Neuronal stem cell (in vitro differentiated cells): Measurements from ENCODE around the gene STX18.

ENCODE experiments used
- DNase-seq: peaks from one replicate; pipeline ENCODE4 v3.0.0-alpha.2; 2013; ENCODE audit warnings: low spot score
- H2AFZ ChIP-seq: one replicate; pipeline ENCODE4 v1.6.1; 2013; ENCODE audit warnings: mild to moderate bottlenecking, low read length, inconsistent platforms
- H2AK5ac ChIP-seq: 2 replicates; pipeline ENCODE4 v1.6.1; 2013; ENCODE audit warnings: low read depth, mild to moderate bottlenecking, inconsistent platforms, low read length, moderate library complexity, mixed read lengths
- H2BK120ac ChIP-seq: 2 replicates; pipeline ENCODE4 v1.6.1; 2013; ENCODE audit warnings: low read depth, mild to moderate bottlenecking, inconsistent platforms, low read length, moderate library complexity, mixed read lengths
- H2BK12ac ChIP-seq: one replicate; pipeline ENCODE4 v1.6.1; 2013; ENCODE audit warnings: low read length, inconsistent platforms
- H2BK15ac ChIP-seq: 2 replicates; pipeline ENCODE4 v1.6.1; 2013; ENCODE audit warnings: mild to moderate bottlenecking, low read length, inconsistent platforms, mixed read lengths
- H2BK5ac ChIP-seq: one replicate; pipeline ENCODE4 v1.6.1; 2013; ENCODE audit warnings: inconsistent platforms, mild to moderate bottlenecking, low read length, moderate library complexity
- H3K14ac ChIP-seq: one replicate; pipeline ENCODE4 v1.6.1; 2013; ENCODE audit warnings: low read length, inconsistent platforms
- H3K18ac ChIP-seq: 2 replicates; pipeline ENCODE4 v1.6.1; 2013; ENCODE audit warnings: low read length, inconsistent platforms
- H3K23ac ChIP-seq: 2 replicates; pipeline ENCODE4 v1.6.1; 2013; ENCODE audit warnings: low read depth, mild to moderate bottlenecking, mixed read lengths, low read length, inconsistent platforms; ENCODE audit not compliant: poor library complexity
- H3K27ac ChIP-seq: replicated peaks from 3 replicates; pipeline ENCODE4 v1.5.1; 2013; ENCODE audit warnings: low read length, inconsistent platforms
- H3K27me3 ChIP-seq, 3 experiments: 2 replicates each; pipeline ENCODE4 v1.6.1; 2013; ENCODE audit warnings: low read length in 3 of 3, mild to moderate bottlenecking in 2 of 3, inconsistent platforms in 1 of 3, low read depth in 1 of 3, mixed read lengths in 1 of 3, moderate library complexity in 1 of 3; ENCODE audit not compliant: control insufficient read depth in 3 of 3, insufficient read depth in 3 of 3
- H3K36me3 ChIP-seq, 2 donors: replicated peaks in 1 of 2; 2 replicates each; pipeline ENCODE4 v1.6.1; 2013; ENCODE audit warnings: low read length in 2 of 2; ENCODE audit not compliant: control insufficient read depth in 2 of 2, insufficient read depth in 2 of 2
- H3K4ac ChIP-seq: 2 replicates; pipeline ENCODE4 v1.6.1; 2013; ENCODE audit warnings: inconsistent platforms, mild to moderate bottlenecking, low read length, moderate library complexity
- H3K4me1 ChIP-seq, 2 donors: 1 replicate in 1 of 2; 2 replicates in 1 of 2; pipeline ENCODE4 v1.6.1; 2013; ENCODE audit warnings: low read length in 2 of 2, low read depth in 1 of 2; ENCODE audit not compliant: control insufficient read depth in 2 of 2, insufficient read depth in 1 of 2
- H3K4me2 ChIP-seq: one replicate; pipeline ENCODE4 v1.6.1; 2013; ENCODE audit warnings: mild to moderate bottlenecking, low read length, inconsistent platforms; ENCODE audit not compliant: insufficient read depth, poor library complexity, severe bottlenecking
- H3K4me3 ChIP-seq, 2 donors: 2 replicates each; pipeline ENCODE4 v1.5.1; 2013; ENCODE audit warnings: low read length in 2 of 2, mild to moderate bottlenecking in 2 of 2, inconsistent platforms in 1 of 2, moderate library complexity in 1 of 2
- H3K79me1 ChIP-seq: one replicate; pipeline ENCODE4 v1.6.1; 2013; ENCODE audit warnings: low read depth, mild to moderate bottlenecking, inconsistent platforms, low read length, moderate library complexity
- H3K9ac ChIP-seq: one replicate; pipeline ENCODE4 v1.6.1; 2013; ENCODE audit warnings: mild to moderate bottlenecking, low read depth, low read length, inconsistent platforms; ENCODE audit not compliant: poor library complexity
- H3K9me3 ChIP-seq, 2 donors: replicated peaks in 1 of 2; 2 replicates each; pipeline versions ENCODE3 to v1.6.1; 2013; ENCODE audit warnings: low read length in 2 of 2, mild to moderate bottlenecking in 2 of 2, inconsistent platforms in 1 of 2, low read depth in 1 of 2, mixed read lengths in 1 of 2, moderate library complexity in 1 of 2; ENCODE audit not compliant: control insufficient read depth in 2 of 2, insufficient read depth in 1 of 2
- H4K8ac ChIP-seq: one replicate; pipeline ENCODE4 v1.6.1; 2013; ENCODE audit warnings: low read depth, mild to moderate bottlenecking, inconsistent platforms, low read length, moderate library complexity
- H4K91ac ChIP-seq: one replicate; pipeline ENCODE4 v1.6.1; 2013; ENCODE audit warnings: low read length, low read depth, mild to moderate bottlenecking, inconsistent platforms; ENCODE audit not compliant: poor library complexity
- WGBS, 2 donors: extraction: QIAGEN DNeasy Blood & Tissue Kit; methylation state at CpG; one replicate each; pipeline ENCODE4 v1.1.7; 2013; ENCODE audit warnings: missing lambda C conversion rate in 2 of 2, mixed read lengths in 1 of 2; ENCODE audit not compliant: insufficient read length in 2 of 2, insufficient replicate concordance in 1 of 2; ENCODE audit errors: extremely low coverage in 2 of 2; 5-methylcytosine and 5-hydroxymethylcytosine counted together

The STX18 gene

GRCh38 chr4:4485806-4486205, 56.0 kb downstream of the STX18 start:
- no CpG with 5 or more reads among the region's 10 CpGs for WGBS, 2 donors
- Histone ChIP-seq H3K9ac (no peak overlapping the region), H3K4me2 (no peak overlapping the region), H3K23ac (no peak overlapping the region), H2BK5ac (no peak overlapping the region), H3K27ac (no peak overlapping the region), H3K27me3 (no peaks in the 10 kb centered on the region), H2BK15ac (no peak overlapping the region), H2AK5ac (no peak overlapping the region), H2BK120ac (no peak overlapping the region), H3K14ac (no peak overlapping the region), H3K4me3 (no peak overlapping the region), H2AFZ (no peak overlapping the region), H4K91ac (no peak overlapping the region), H3K79me1 (no peaks in the 10 kb centered on the region), H3K4me1 (peaks cover 10 to 13% of the 10 kb centered on the region in 2 donors), H3K18ac (no peak overlapping the region), H3K9me3 (no peaks in the 10 kb centered on the region), H4K8ac (no peak overlapping the region), H2BK12ac (no peak overlapping the region), H3K36me3 (no peaks in the 10 kb centered on the region), H3K4ac (no peak overlapping the region)
- DNase-seq = no peak

GRCh38 chr4:4481399-4481994, 60.4 kb downstream of the STX18 start:
- H3K36me3 ChIP-seq = no peaks in the 10 kb centered on the region
- H3K9me3 ChIP-seq = no peaks in the 10 kb centered on the region
- H3K4me2 ChIP-seq = no peak overlapping the region
- no peak overlapping the region for H3K4me3 ChIP-seq
- no peak overlapping the region for H2AK5ac ChIP-seq
- no peak overlapping the region for H2BK120ac ChIP-seq
- H4K8ac ChIP-seq = no peak overlapping the region
- H2BK12ac ChIP-seq = no peak overlapping the region
- no peak overlapping the region for H3K4ac ChIP-seq
- H3K18ac ChIP-seq = no peak overlapping the region
- no peak for DNase-seq
- H3K79me1 ChIP-seq = no peaks in the 10 kb centered on the region
- H4K91ac ChIP-seq = no peak overlapping the region
- no peak overlapping the region for H3K9ac ChIP-seq
- H2BK5ac ChIP-seq = no peak overlapping the region
- no peaks in the 10 kb centered on the region for H3K27me3 ChIP-seq
- H2BK15ac ChIP-seq = no peak overlapping the region
- no peak overlapping the region for H3K27ac ChIP-seq
- no CpG with 5 or more reads among the region's 3 CpGs for WGBS, 2 donors
- peak overlapping the region; percentile 82 for H2AFZ ChIP-seq
- H3K23ac ChIP-seq = no peak overlapping the region
- peaks cover 14 to 19% of the 10 kb centered on the region in 2 donors for H3K4me1 ChIP-seq
- no peak overlapping the region for H3K14ac ChIP-seq

GRCh38 chr4:4480685-4481398, 61.0 kb downstream of the STX18 start:
- H4K91ac ChIP-seq = no peak overlapping the region
- no peak overlapping the region for H2BK5ac ChIP-seq
- no peak overlapping the region for H3K9ac ChIP-seq
- H3K27me3 ChIP-seq = no peaks in the 10 kb centered on the region
- H2AFZ ChIP-seq = peak overlapping the region; percentile 82
- no peak overlapping the region for H3K4me2 ChIP-seq
- no CpG with 5 or more reads among the region's 6 CpGs for WGBS, 2 donors
- DNase-seq = no peak
- no peak overlapping the region for H3K18ac ChIP-seq
- no peak overlapping the region for H2BK15ac ChIP-seq
- H3K4me1 ChIP-seq = peaks cover 14 to 19% of the 10 kb centered on the region in 2 donors
- peak overlapping the region; percentile 11 for H3K27ac ChIP-seq
- peak overlapping the region in 1 of 2 donors; percentile 28 for H3K4me3 ChIP-seq
- no peak overlapping the region for H2BK12ac ChIP-seq
- no peaks in the 10 kb centered on the region for H3K9me3 ChIP-seq
- H4K8ac ChIP-seq = no peak overlapping the region
- no peak overlapping the region for H3K4ac ChIP-seq
- H3K14ac ChIP-seq = no peak overlapping the region
- no peak overlapping the region for H2AK5ac ChIP-seq
- no peak overlapping the region for H2BK120ac ChIP-seq
- no peaks in the 10 kb centered on the region for H3K36me3 ChIP-seq
- H3K23ac ChIP-seq = no peak overlapping the region
- H3K79me1 ChIP-seq = no peaks in the 10 kb centered on the region

- Histone ChIP-seq H3K4ac (no peak overlapping the region), H4K8ac (no peak overlapping the region), H2AK5ac (no peak overlapping the region), H3K79me1 (no peaks in the 10 kb centered on the region), H3K18ac (no peak overlapping the region), H3K4me3 (no peak overlapping the region), H3K14ac (no peak overlapping the region), H3K36me3 (no peaks in the 10 kb centered on the region), H2BK5ac (no peak overlapping the region), H3K9ac (no peak overlapping the region), H3K27ac (no peak overlapping the region), H3K27me3 (no peaks in the 10 kb centered on the region), H3K23ac (no peak overlapping the region), H3K4me1 (peaks cover 14 to 19% of the 10 kb centered on the region in 2 donors), H2BK15ac (no peak overlapping the region), H2BK12ac (no peak overlapping the region), H4K91ac (no peak overlapping the region), H3K9me3 (no peaks in the 10 kb centered on the region), H2AFZ (peak overlapping the region; percentile 82), H2BK120ac (no peak overlapping the region), H3K4me2 (no peak overlapping the region)
- no peak for DNase-seq
- WGBS, 2 donors = no CpG with 5 or more reads among the region's 7 CpGs
Measured at GRCh38 chr4:4480205-4480604, 61.6 kb downstream of the STX18 start.
